Measurements from ENCODE around the gene RANBP10.

DNA sequence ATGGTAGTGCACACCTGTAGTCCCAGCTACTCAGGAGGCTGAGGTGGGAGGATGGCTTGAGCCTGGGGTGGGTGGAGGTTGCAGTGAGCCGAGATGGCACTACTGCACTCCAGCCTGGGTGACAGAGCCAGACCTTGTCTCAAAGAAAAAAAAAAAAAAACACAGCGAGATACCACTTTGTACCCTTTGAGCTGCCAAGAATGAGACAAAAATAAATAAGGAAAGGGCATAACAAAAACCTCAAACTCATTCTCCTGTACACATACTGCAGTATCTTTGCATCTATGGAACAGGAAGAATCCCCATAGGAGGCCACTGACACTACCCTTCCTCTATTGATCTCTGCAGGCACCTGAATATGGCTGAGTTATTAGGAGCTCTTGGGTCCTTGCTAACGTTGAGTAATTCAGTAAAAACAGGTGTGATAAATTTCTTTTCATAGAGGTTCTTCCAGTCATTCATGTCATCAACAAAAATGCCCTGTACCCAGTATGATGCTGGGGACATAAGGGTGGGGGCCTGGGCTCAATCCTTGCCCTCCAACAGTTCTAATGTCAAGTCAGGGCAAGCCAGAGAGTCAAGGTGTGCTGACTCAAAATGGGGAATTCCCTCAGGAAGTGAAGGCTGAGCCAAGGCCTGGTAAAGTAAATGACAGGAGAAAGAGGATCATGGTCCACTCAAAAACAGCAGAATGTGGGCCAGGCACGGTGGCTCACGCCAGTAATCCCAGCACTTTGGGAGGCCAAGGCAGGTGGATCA, 26.9 kb downstream of the RANBP10 start:
- TF ChIP-seq HDGF (IDR thresholded peaks at IDR 0.05) (no peak), CTCF (IDR thresholded peaks at IDR 0.05 in 2 of 3, conservative IDR thresholded peaks at IDR 0.05 in 1 of 3; ENCODE audit: control insufficient read depth in 2 of 3, extremely low read depth in 1 of 3, insufficient read depth in 1 of 3, low read depth in 3 of 3, low read length in 3 of 3) (no peak), SUZ12 (IDR thresholded peaks at IDR 0.05; ENCODE audit: unreplicated experiment) (no peak), ASH2L (IDR thresholded peaks at IDR 0.05; ENCODE audit: borderline replicate concordance, low read depth) (no peak), YBX1 (IDR thresholded peaks at IDR 0.05) (no peak), POLR2AphosphoS5 (IDR thresholded peaks at IDR 0.05; ENCODE audit: low read length) (no peak), CREB1 (IDR thresholded peaks at IDR 0.05; ENCODE audit: low read depth) (no peak), EP300 (IDR thresholded peaks at IDR 0.05; ENCODE audit: borderline replicate concordance in 1 of 2, control insufficient read depth in 1 of 2, low read depth in 2 of 2, low read length in 2 of 2) (no peak), MYC (IDR thresholded peaks at IDR 0.05; ENCODE audit: insufficient read depth, insufficient read length, insufficient replicate concordance, low read length, severe bottlenecking) (no peak)
- TF ChIP-seq, protein P1, sequence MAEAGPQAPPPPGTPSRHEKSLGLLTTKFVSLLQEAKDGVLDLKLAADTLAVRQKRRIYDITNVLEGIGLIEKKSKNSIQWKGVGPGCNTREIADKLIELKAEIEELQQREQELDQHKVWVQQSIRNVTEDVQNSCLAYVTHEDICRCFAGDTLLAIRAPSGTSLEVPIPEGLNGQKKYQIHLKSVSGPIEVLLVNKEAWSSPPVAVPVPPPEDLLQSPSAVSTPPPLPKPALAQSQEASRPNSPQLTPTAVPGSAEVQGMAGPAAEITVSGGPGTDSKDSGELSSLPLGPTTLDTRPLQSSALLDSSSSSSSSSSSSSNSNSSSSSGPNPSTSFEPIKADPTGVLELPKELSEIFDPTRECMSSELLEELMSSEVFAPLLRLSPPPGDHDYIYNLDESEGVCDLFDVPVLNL (IDR thresholded peaks at IDR 0.05; ENCODE audit: low read depth, low read length) = no peak
